ENCODE data around the gene RTP4.

DNA sequence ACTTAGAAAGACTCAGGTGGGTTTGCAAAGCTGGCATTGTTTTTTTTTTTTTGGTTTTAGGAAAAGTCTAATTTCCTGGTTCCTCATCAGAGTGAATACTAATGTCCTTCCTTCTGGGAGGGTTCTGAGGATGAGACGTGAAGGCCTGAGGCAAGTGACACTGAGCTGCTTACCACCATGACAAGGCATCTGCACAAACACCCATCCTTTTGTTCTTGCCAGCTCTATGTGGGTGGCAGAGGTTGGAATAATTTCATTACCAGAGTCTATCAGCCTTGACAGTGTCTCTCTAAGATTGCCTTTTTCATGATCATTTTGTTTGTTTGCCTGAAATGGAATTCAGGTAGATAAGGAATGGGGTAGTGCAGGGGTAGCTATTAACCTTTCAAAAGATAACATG is 17.1 kb downstream of the RTP4 start:
- no peak for TF ChIP-seq SUZ12 (IDR thresholded peaks at IDR 0.05; ENCODE audit: extremely low read depth, insufficient read depth, insufficient read length)
- TF ChIP-seq ZNF274 (IDR thresholded peaks at IDR 0.05; ENCODE audit: low read depth, low read length): no peak
- TF ChIP-seq YY1 (IDR thresholded peaks at IDR 0.05; ENCODE audit: insufficient read depth, insufficient read length): no peak

Measured in NT2/D1 (cell line).